K562 (cell line): ENCODE measurements around the gene COPA. TPM values are rescaled to one million over a fixed set of nuclear protein-coding genes. Genes with fewer than 3 reads are reported as not detected.

ENCODE experiments used
- CBX2 ChIP-seq: fragments of 200-600 bp; sonication (generic); IDR thresholded peaks from one replicate; pipeline ENCODE4 v1.6.1; 2012; ENCODE audit warnings: mild to moderate bottlenecking, low read length, inconsistent platforms; ENCODE audit not compliant: insufficient read depth, poor library complexity, severe bottlenecking
- FOXO4 ChIP-seq: fragments of 450-650 bp; formaldehyde crosslinking; IDR thresholded peaks from 2 replicates; pipeline ENCODE4 v1.4.0; 2020; ENCODE audit warnings: mild to moderate bottlenecking, moderate library complexity
- GTF2A2 ChIP-seq: IDR thresholded peaks from 2 replicates; pipeline ENCODE4 v1.6.1; 2016; ENCODE audit warnings: mild to moderate bottlenecking, missing genetic modification characterization, missing compliant biosample characterization
- GTF2B ChIP-seq: IDR thresholded peaks from 2 replicates; pipeline ENCODE4 v1.6.1; 2011; ENCODE audit not compliant: insufficient read length; ENCODE audit errors: extremely low read depth
- HMG20B ChIP-seq: fragments of 250-450 bp; sonication (Bioruptor Pico); IDR thresholded peaks from 2 replicates; pipeline ENCODE4 v1.5.0; 2021; ENCODE audit warnings: mild to moderate bottlenecking
- NR3C1 ChIP-seq: sonication (generic); formaldehyde crosslinking; IDR thresholded peaks from 2 replicates; pipeline ENCODE4 v1.8.1; 2022; ENCODE audit warnings: missing genetic modification reagents
- PHF21A ChIP-seq: fragments of 450-650 bp; IDR thresholded peaks from 2 replicates; pipeline ENCODE4 v1.6.1; 2017; ENCODE audit warnings: low read depth, borderline replicate concordance
- PKNOX1 ChIP-seq: fragments of 450-650 bp; IDR thresholded peaks from 2 replicates; pipeline ENCODE4 v1.6.1; 2016
- PML ChIP-seq: IDR thresholded peaks from 2 replicates; pipeline ENCODE4 v1.6.1; 2012; ENCODE audit warnings: low read length, inconsistent platforms
- POLR2AphosphoS5 ChIP-seq: IDR thresholded peaks from 2 replicates; pipeline ENCODE4 v1.6.1; 2011; ENCODE audit warnings: mild to moderate bottlenecking, low read depth, low read length, moderate library complexity; ENCODE audit not compliant: control insufficient read depth, insufficient read depth
- POLR2G ChIP-seq: fragments of 200-400 bp; formaldehyde crosslinking; IDR thresholded peaks from 2 replicates; pipeline ENCODE4 v1.6.1; 2017; ENCODE audit warnings: low read depth, mild to moderate bottlenecking, antibody characterized with exemption, low read length, moderate library complexity
- PPARD ChIP-seq: fragments of 250-450 bp; sonication (Bioruptor Pico); IDR thresholded peaks from 2 replicates; pipeline ENCODE4 v1.8.0; 2022; ENCODE audit warnings: inconsistent platforms, mild to moderate bottlenecking, moderate library complexity
- PYGO2 ChIP-seq: fragments of 450-650 bp; IDR thresholded peaks from 2 replicates; pipeline ENCODE4 v1.6.1; 2016; ENCODE audit warnings: mild to moderate bottlenecking, missing genetic modification characterization, moderate library complexity, missing compliant biosample characterization
- SMARCC2 ChIP-seq: fragments of 450-650 bp; IDR thresholded peaks from 2 replicates; pipeline ENCODE4 v1.6.1; 2017; ENCODE audit warnings: antibody characterized with exemption, moderate library complexity, mild to moderate bottlenecking, low read depth
- SNAPC5 ChIP-seq: fragments of 250-450 bp; sonication (Bioruptor Pico); IDR thresholded peaks from 2 replicates; pipeline ENCODE4 v1.8.0; 2021; ENCODE audit warnings: moderate library complexity, mild to moderate bottlenecking, inconsistent platforms
- SP1 ChIP-seq: sonication (generic); formaldehyde crosslinking; IDR thresholded peaks from 2 replicates; pipeline ENCODE4 v1.8.1; 2022; ENCODE audit warnings: mild to moderate bottlenecking, missing genetic modification reagents
- SP2 ChIP-seq: IDR thresholded peaks from 2 replicates; pipeline ENCODE4 v1.6.1; 2011; ENCODE audit warnings: mild to moderate bottlenecking, low read depth, low read length, moderate library complexity; ENCODE audit not compliant: poor library complexity, severe bottlenecking; ENCODE audit errors: extremely low read depth
- TCFL5 ChIP-seq: fragments of 250-450 bp; sonication (Bioruptor Pico); conservative IDR thresholded peaks from 2 replicates; pipeline ENCODE4 v1.6.1; 2021; ENCODE audit warnings: mild to moderate bottlenecking, moderate library complexity, matching md5 sums
- ZBTB49 ChIP-seq: sonication (generic); formaldehyde crosslinking; IDR thresholded peaks from 2 replicates; pipeline ENCODE4 v1.8.0; 2022; ENCODE audit warnings: missing genetic modification reagents, mild to moderate bottlenecking, borderline replicate concordance
- ZFPM2 ChIP-seq: fragments of 250-450 bp; sonication (Bioruptor Pico); IDR thresholded peaks from 2 replicates; pipeline ENCODE4 v1.5.1; 2022; ENCODE audit warnings: mild to moderate bottlenecking
- ZNF133 ChIP-seq: fragments of 250-450 bp; sonication (Bioruptor Pico); IDR thresholded peaks from 2 replicates; pipeline ENCODE4 v1.4.0; 2020; ENCODE audit warnings: mild to moderate bottlenecking
- ZNF384 ChIP-seq: IDR thresholded peaks from 2 replicates; pipeline ENCODE4 v1.6.1; 2012; ENCODE audit warnings: low read depth, low read length, improper control_type of control experiment
- ZNF699 ChIP-seq: fragments of 250-450 bp; sonication (Bioruptor Pico); IDR thresholded peaks from 2 replicates; pipeline ENCODE4 v1.8.0; 2021; ENCODE audit warnings: mild to moderate bottlenecking, moderate library complexity; ENCODE audit not compliant: insufficient replicate concordance
- polyA plus RNA-seq, 8 experiments: library from polyadenylated mRNA; depleted of rRNA in 4 of 8; stranded (reverse) in 5 of 8; unstranded in 3 of 8; fragments of >200 nt; fragmentation: Nextera tagmentation in 2 of 8; fragmentation: Illumina TruSeq in 1 of 8; extraction: Ambion mirVana in 2 of 8; extraction: Trizol in 1 of 8; gene quantifications; 2 replicates each; pipeline versions ENCODE4 v1.2.1 to v1.2.3, GENCODE V29; 2011 to 2014; ENCODE audit warnings: inconsistent platforms in 1 of 8, missing spikeins in 1 of 8
- total RNA-seq, 7 experiments: library from RNA; depleted of rRNA in 6 of 7; stranded (reverse); fragments of >200 nt in 6 of 7; fragmentation: Illumina TruSeq in 2 of 7; extraction: Trizol in 2 of 7; gene quantifications; 2 replicates each; pipeline versions ENCODE4 v1.2.1 to v1.2.3, GENCODE V29; 2011 to 2021; ENCODE audit warnings: low replicate concordance in 1 of 7

The COPA gene
- total and polyA plus RNA-seq, 9 of the 15 experiments (the other 6 are each of a cell fraction or from before 2014, with no cell fraction given) = 49.8 to 222 (median 110) TPM

- peak; percentile 85 for TF ChIP-seq PKNOX1
- TF ChIP-seq ZBTB49 (CRISPR knock-in tag) = no peak
- TF ChIP-seq HMG20B (CRISPR knock-in tag) = no peak
- no peak for TF ChIP-seq POLR2G
- TF ChIP-seq ZNF384 = no peak
- no peak for TF ChIP-seq SP1 (CRISPR knock-in tag)
- 0 out of 2 replicates have a peak, but pooled peaks have one; percentile 20 for TF ChIP-seq TCFL5 (CRISPR knock-in tag)
- TF ChIP-seq GTF2A2 = no peak
- no peak for TF ChIP-seq PPARD (CRISPR knock-in tag)
- TF ChIP-seq GTF2B = no peak
- 0 out of 2 replicates have a peak, but pooled peaks have one; percentile 38 for TF ChIP-seq ZNF133 (CRISPR knock-in tag)
- no peak for TF ChIP-seq SNAPC5 (CRISPR knock-in tag)
- 0 out of 2 replicates have a peak, but pooled peaks have one; percentile 27 for TF ChIP-seq PML
- no peak for TF ChIP-seq ZNF699 (CRISPR knock-in tag)
- TF ChIP-seq NR3C1 (CRISPR knock-in tag) = no peak
- no peak for TF ChIP-seq ZFPM2
- TF ChIP-seq PYGO2 (tag) = no peak
- no peak for TF ChIP-seq PHF21A
- TF ChIP-seq CBX2 = no peak
- no peak for TF ChIP-seq SP2
- no peak for TF ChIP-seq FOXO4
- no peak for TF ChIP-seq POLR2AphosphoS5
- peak; percentile 59; the same call in 1 of the 2 replicates for TF ChIP-seq SMARCC2
These were observed 19.3 kb upstream of the COPA start (continued) for GRCh38 chr1:160362168-160362957.
